Measurements from ENCODE around the gene JAKMIP3.

DNA sequence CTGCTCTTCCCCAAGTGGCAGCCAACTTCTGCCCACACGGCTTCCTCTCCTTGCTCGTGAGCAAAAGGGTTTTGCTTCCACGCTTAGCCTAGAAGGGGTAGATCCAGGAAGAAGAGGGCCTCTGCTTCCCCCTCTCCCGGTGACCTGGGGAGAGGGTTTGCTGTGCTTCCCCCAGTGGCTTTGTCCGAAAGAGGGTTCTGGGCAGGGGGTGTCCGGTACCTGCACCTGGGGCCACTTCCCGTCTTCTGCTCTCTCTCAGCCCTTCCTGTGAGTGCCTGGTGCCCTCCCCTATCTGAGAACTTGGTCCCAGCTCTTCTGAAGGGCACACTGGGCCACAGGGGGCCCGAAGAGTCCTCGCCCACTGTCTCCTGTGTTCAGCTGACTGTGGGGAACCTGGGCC is 11.3 kb downstream of the JAKMIP3 start:
- TF ChIP-seq POLR2AphosphoS5 (IDR thresholded peaks at IDR 0.05; ENCODE audit: low read depth, low read length) (no peak), SIN3A (IDR thresholded peaks at IDR 0.05; ENCODE audit: borderline replicate concordance, insufficient read depth, low read length) (no peak)
- TF ChIP-seq, protein P1, sequence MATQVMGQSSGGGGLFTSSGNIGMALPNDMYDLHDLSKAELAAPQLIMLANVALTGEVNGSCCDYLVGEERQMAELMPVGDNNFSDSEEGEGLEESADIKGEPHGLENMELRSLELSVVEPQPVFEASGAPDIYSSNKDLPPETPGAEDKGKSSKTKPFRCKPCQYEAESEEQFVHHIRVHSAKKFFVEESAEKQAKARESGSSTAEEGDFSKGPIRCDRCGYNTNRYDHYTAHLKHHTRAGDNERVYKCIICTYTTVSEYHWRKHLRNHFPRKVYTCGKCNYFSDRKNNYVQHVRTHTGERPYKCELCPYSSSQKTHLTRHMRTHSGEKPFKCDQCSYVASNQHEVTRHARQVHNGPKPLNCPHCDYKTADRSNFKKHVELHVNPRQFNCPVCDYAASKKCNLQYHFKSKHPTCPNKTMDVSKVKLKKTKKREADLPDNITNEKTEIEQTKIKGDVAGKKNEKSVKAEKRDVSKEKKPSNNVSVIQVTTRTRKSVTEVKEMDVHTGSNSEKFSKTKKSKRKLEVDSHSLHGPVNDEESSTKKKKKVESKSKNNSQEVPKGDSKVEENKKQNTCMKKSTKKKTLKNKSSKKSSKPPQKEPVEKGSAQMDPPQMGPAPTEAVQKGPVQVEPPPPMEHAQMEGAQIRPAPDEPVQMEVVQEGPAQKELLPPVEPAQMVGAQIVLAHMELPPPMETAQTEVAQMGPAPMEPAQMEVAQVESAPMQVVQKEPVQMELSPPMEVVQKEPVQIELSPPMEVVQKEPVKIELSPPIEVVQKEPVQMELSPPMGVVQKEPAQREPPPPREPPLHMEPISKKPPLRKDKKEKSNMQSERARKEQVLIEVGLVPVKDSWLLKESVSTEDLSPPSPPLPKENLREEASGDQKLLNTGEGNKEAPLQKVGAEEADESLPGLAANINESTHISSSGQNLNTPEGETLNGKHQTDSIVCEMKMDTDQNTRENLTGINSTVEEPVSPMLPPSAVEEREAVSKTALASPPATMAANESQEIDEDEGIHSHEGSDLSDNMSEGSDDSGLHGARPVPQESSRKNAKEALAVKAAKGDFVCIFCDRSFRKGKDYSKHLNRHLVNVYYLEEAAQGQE (IDR thresholded peaks at IDR 0.05; ENCODE audit: insufficient read depth in 1 of 2, low read depth in 2 of 2, low read length in 2 of 2): no peak
